Erythroblast (primary cell): ENCODE data around the gene RGS19.

Source experiments
- GATA1 ChIP-seq: IDR thresholded peaks from 2 replicates; pipeline ENCODE4 v1.6.1; 2011; ENCODE audit warnings: low read depth, mild to moderate bottlenecking, control low read depth, low read length, moderate library complexity
- POLR2A ChIP-seq: IDR thresholded peaks from 2 replicates; pipeline ENCODE4 v1.6.1; 2011; ENCODE audit warnings: mild to moderate bottlenecking, low read length

GRCh38 chr20:64042054-64042781 lies 37.1 kb downstream of the RGS19 start:
- TF ChIP-seq GATA1 (no peak), POLR2A (no peak)
